HepG2 (cell line): Measurements from ENCODE around the gene GRIK5. TPM values are rescaled to one million over a fixed set of nuclear protein-coding genes. Genes with fewer than 3 reads are reported as not detected.

ENCODE experiments used
- ATAC-seq: fragments of 200-7000 bp; cut with Tn5 transposase; 3 replicates; pipeline ENCODE4 v1.9.1; 2020; ENCODE audit warnings: mild to moderate bottlenecking, moderate library complexity
- BruUV-seq: library from RNA; stranded (reverse); fragments of 400-500 nt; replicated peaks from 2 replicates; lab custom pipeline; 2021; lab: Mats Ljungman, UMichigan
- CTCF ChIA-PET: fragments of 300-600 bp; formaldehyde crosslinking; extraction: SDS; loops from one replicate; lab custom pipeline; 2021; ENCODE audit warnings: low total read pairs, inconsistent platforms, low intra/inter-chr PET ratio; lab: Yijun Ruan, JAX
- POLR2A ChIA-PET: fragments of 350-600 bp; sonication (Branson Sonifier 250); formaldehyde crosslinking; loops from one replicate; lab custom pipeline; 2020; ENCODE audit warnings: antibody characterized with exemption, inconsistent platforms; lab: Yijun Ruan, JAX
- DNase-seq: peaks from one replicate; pipeline ENCODE4 v3.0.0-alpha.2; 2015; ENCODE audit warnings: low spot score
- FAIRE-seq: peaks from 3 replicates; lab custom pipeline; 2011; peaks lifted over from hg19 to GRCh38; lab: Jason Lieb, UNC
- H2AFZ ChIP-seq: one replicate; pipeline ENCODE4 v1.6.1; 2011; ENCODE audit warnings: low read length, inconsistent platforms
- H3K27ac ChIP-seq: fragments of 300-600 bp; 3 replicates; pipeline ENCODE4 v1.8.0; 2011; ENCODE audit warnings: mixed run types, mild to moderate bottlenecking, mixed read lengths, low read length, inconsistent platforms; ENCODE audit not compliant: insufficient read depth; ENCODE audit errors: extremely low read length
- H3K27me3 ChIP-seq, 2 experiments: fragments of 200-600 bp in 1 of 2; 2 replicates in 1 of 2; 3 replicates in 1 of 2; pipeline versions ENCODE4 v1.6.0 to v1.8.0; 2011; ENCODE audit warnings: low read length in 2 of 2, mild to moderate bottlenecking in 2 of 2, moderate library complexity in 2 of 2, inconsistent platforms in 1 of 2; ENCODE audit not compliant: insufficient read depth in 2 of 2, control insufficient read depth in 1 of 2
- H3K36me3 ChIP-seq, 2 experiments: fragments of 200-600 bp in 1 of 2; replicated peaks in 1 of 2; 2 replicates in 1 of 2; 3 replicates in 1 of 2; pipeline versions ENCODE4 v1.5.1 to v1.8.0; 2011; ENCODE audit warnings: low read length in 2 of 2, inconsistent platforms in 1 of 2; ENCODE audit not compliant: insufficient read depth in 2 of 2, control insufficient read depth in 1 of 2
- H3K4me1 ChIP-seq: 2 replicates; pipeline ENCODE4 v1.5.1; 2012; ENCODE audit warnings: low read length, inconsistent platforms; ENCODE audit not compliant: insufficient read depth
- H3K4me2 ChIP-seq: 2 replicates; pipeline ENCODE4 v1.6.0; 2011; ENCODE audit warnings: low read depth, low read length, inconsistent platforms
- H3K4me3 ChIP-seq, 3 experiments: fragments of 200-600 bp in 1 of 3; sonication (generic), shearing (Covaris generic) in 1 of 3; replicated peaks in 1 of 3; 2 replicates each; pipeline ENCODE4 v1.5.1; 2011 to 2016; ENCODE audit warnings: low read length in 3 of 3, inconsistent platforms in 2 of 3, low read depth in 2 of 3, mild to moderate bottlenecking in 2 of 3, control low read depth in 1 of 3, mixed read lengths in 1 of 3; ENCODE audit not compliant: insufficient read depth in 1 of 3
- H3K79me2 ChIP-seq: one replicate; pipeline ENCODE4 v1.6.1; 2011; ENCODE audit warnings: low read length, inconsistent platforms; ENCODE audit not compliant: insufficient read depth
- H3K9ac ChIP-seq: 2 replicates; pipeline ENCODE4 v1.6.0; 2011; ENCODE audit warnings: mild to moderate bottlenecking, low read depth, low read length, inconsistent platforms; ENCODE audit not compliant: insufficient read depth
- H3K9me3 ChIP-seq: 2 replicates; pipeline ENCODE4 v1.5.1; 2012; ENCODE audit warnings: mild to moderate bottlenecking, low read length
- H4K20me1 ChIP-seq: 2 replicates; pipeline ENCODE4 v1.6.0; 2011; ENCODE audit warnings: inconsistent platforms, mild to moderate bottlenecking, low read length, moderate library complexity; ENCODE audit not compliant: insufficient read depth
- HIVEP1 ChIP-seq: sonication (generic); formaldehyde crosslinking; IDR thresholded peaks from 2 replicates; pipeline ENCODE4 v1.4.0; 2020; ENCODE audit warnings: mild to moderate bottlenecking, missing genetic modification reagents
- HMGXB3 ChIP-seq: sonication (generic); formaldehyde crosslinking; IDR thresholded peaks from 2 replicates; pipeline ENCODE4 v1.4.0; 2020; ENCODE audit warnings: missing genetic modification reagents, borderline replicate concordance
- PHF5A ChIP-seq: IDR thresholded peaks from one replicate; pipeline ENCODE4 v1.6.1; 2018; ENCODE audit warnings: low read depth, missing genetic modification reagents; ENCODE audit not compliant: unreplicated experiment
- SALL1 ChIP-seq: sonication (generic); formaldehyde crosslinking; IDR thresholded peaks from 2 replicates; pipeline ENCODE4 v1.8.0; 2022; ENCODE audit warnings: mild to moderate bottlenecking, missing genetic modification reagents
- ZNF572 ChIP-seq: sonication (generic); formaldehyde crosslinking; IDR thresholded peaks from 2 replicates; pipeline ENCODE4 v1.5.1; 2020; ENCODE audit warnings: mild to moderate bottlenecking, missing genetic modification reagents
- WGBS: methylation state at CpG from one replicate; pipeline ENCODE4 v1.1.6; 2017; ENCODE audit warnings: low lambda C conversion rate; 5-methylcytosine and 5-hydroxymethylcytosine counted together
- in situ Hi-C: cut with HindIII; loops from 2 replicates; pipeline ENCODE4 v1.10.0; 2017; ENCODE audit warnings: low pct_unique_long_range_greater_than_20kb; ENCODE audit not compliant: extremely low pct_ligation_motif_present
- intact Hi-C: fragments of 100-400 bp; cut with micrococcal nuclease; formaldehyde crosslinking; loops from one replicate; pipeline ENCODE4 v1.10.0; 2022; ENCODE audit not compliant: unreplicated experiment
- polyA plus RNA-seq, 8 experiments: library from polyadenylated mRNA; depleted of rRNA in 3 of 8; stranded (reverse) in 7 of 8; unstranded in 1 of 8; fragments of >200 nt; fragmentation: Illumina TruSeq in 4 of 8; extraction: Trizol in 4 of 8; gene quantifications; 2 replicates each; pipeline versions ENCODE4 v1.2.1 to v1.2.3, GENCODE V29; 2011 to 2016; ENCODE audit warnings: low read depth in 4 of 8, missing spikeins in 1 of 8, mixed read lengths in 1 of 8; ENCODE audit not compliant: insufficient read depth in 1 of 8
- total RNA-seq, 5 experiments: library from RNA; depleted of rRNA; stranded (reverse); fragments of >200 nt; fragmentation: Illumina TruSeq; extraction: Trizol; gene quantifications; 2 replicates each; pipeline ENCODE4 v1.2.3, GENCODE V29; 2016; ENCODE audit warnings: low read depth in 1 of 5
- TF ChIP-seq, protein P1 (sequence below): sonication (generic); formaldehyde crosslinking; IDR thresholded peaks from 2 replicates; pipeline ENCODE4 v1.8.1; 2023; ENCODE audit warnings: mild to moderate bottlenecking, missing genetic modification reagents
- TF ChIP-seq, protein P2 (sequence below): IDR thresholded peaks from 2 replicates; pipeline ENCODE4 v1.6.1; 2016; ENCODE audit warnings: missing genetic modification reagents, missing compliant biosample characterization

GRIK5 gene
- total and polyA plus RNA-seq, 2 of the 13 experiments (the other 11 are each of a cell fraction or from before 2014, with no cell fraction given): not detected

GRCh38 chr19:41957161-41957837 lies 112.7 kb downstream of the GRIK5 start:
- BruUV-seq: no TSS peak
- Histone ChIP-seq H3K9ac (peak overlapping the region; percentile 11; the same call in 1 of the 2 replicates), H3K27me3 (no peaks in the 10 kb centered on the region; a peak in 1 of 5 replicates), H4K20me1 (0 out of 2 replicates have a peak, but pooled peaks cover 3% of the 10 kb centered on the region), H3K27ac (no peak overlapping the region), H2AFZ (no peak overlapping the region), H3K4me2 (peak overlapping the region; percentile 85), H3K9me3 (no peaks in the 10 kb centered on the region), H3K36me3 (no peaks in the 10 kb centered on the region), H3K4me3 (peak overlapping the region in 1 of 3 experiments; percentile 98; a peak in 1 of 6 replicates), H3K79me2 (no peaks in the 10 kb centered on the region), H3K4me1 (peaks cover 32% of the 10 kb centered on the region)
- no peak for FAIRE-seq
- ATAC-seq: no peak
- WGBS: 90% methylated on average over 11 of the region's 11 CpGs
- intact Hi-C loops: loop anchor here (10.0 kb wide), 1 partner anchor 162 kb away; the partner anchor contains the start of gene CEACAM3
- in situ Hi-C loops: loop anchor here (5.0 kb wide), 1 partner anchor 75 kb away; the partner anchor contains the start of gene ARHGEF1
- CTCF ChIA-PET: interaction anchor here (1.3 kb wide), 1 partner anchor 165 kb away, joined by 5 read pairs; no protein-coding TSS in a partner anchor
- POLR2A ChIA-PET: interaction anchor here (0.8 to 2.7 kb wide), 5 partner anchors 73 to 98 kb away, joined by 4 to 36 read pairs (median 6); partner anchors contain the start of gene RPS19
- DNase-seq: no peak
- no peak for TF ChIP-seq HMGXB3 (CRISPR knock-in tag)
- TF ChIP-seq SALL1 (CRISPR knock-in tag): no peak
- TF ChIP-seq, protein P1, sequence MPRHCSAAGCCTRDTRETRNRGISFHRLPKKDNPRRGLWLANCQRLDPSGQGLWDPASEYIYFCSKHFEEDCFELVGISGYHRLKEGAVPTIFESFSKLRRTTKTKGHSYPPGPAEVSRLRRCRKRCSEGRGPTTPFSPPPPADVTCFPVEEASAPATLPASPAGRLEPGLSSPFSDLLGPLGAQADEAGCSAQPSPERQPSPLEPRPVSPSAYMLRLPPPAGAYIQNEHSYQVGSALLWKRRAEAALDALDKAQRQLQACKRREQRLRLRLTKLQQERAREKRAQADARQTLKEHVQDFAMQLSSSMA (CRISPR knock-in tag): 0 out of 2 replicates have a peak, but pooled peaks have one; percentile 45
- no peak for TF ChIP-seq ZNF572
- no peak for TF ChIP-seq HIVEP1 (CRISPR knock-in tag)
- TF ChIP-seq, protein P2, sequence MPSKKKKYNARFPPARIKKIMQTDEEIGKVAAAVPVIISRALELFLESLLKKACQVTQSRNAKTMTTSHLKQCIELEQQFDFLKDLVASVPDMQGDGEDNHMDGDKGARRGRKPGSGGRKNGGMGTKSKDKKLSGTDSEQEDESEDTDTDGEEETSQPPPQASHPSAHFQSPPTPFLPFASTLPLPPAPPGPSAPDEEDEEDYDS (CRISPR knock-in tag): 0 out of 2 replicates have a peak, but pooled peaks have one; percentile 1
- TF ChIP-seq PHF5A (CRISPR knock-in tag): no peak
- TF ChIP-seq, all 625 proteins: peak for 2
